ENCODE data around the gene YWHAG.
A peak's percentile ranks its signal among the peaks of the same experiment; 100 is the strongest.
"Not testable (repeated sequence)": the region's sequence is repeated elsewhere in the genome, so short reads cannot be mapped to it uniquely, and the experiment has no call there.

YWHAG gene

DNA sequence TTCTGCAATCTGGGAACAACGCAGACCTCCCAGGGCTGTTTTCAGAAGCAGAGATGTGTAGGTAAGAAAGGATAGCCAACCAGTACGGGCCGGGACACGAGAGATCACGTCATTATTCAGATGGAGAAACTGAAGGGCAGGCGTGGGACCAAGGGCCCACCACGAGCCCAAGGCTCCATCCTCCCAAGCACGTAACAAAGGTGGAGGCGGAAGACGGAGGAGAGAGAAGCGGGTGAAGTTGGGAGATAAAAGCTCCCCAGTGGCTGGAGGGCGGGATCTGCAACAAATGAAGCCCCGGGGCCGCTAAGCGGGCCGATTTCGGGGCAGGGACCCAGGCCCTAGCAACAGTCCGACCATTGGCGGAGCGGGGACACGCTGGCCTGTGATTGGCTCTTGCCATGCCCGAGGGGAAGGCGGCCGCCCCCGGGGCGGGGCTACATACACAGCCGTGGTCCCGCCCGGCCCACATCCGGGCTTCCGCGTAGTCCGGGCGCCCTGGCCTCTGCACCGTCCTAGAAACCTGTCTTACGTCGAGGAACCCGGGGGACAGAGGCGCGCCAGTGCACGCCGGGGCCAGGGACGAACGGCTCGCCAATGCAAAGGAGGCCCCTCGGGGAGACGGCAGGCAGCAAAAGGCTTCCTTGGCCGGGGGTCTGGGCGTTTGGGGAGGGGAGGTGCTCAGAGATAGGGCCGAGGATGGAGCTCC lies 40.9 kb downstream of the YWHAG start:
- H3K4me3 ChIP-seq: peak overlapping the region; percentile 90
- H3K36me3 ChIP-seq (ENCODE audit: insufficient read depth, low read length): no peaks in the 10 kb centered on the region
- no peak for TF ChIP-seq FOXP2 (optimal IDR thresholded peaks at IDR 0.05; ENCODE audit: control extremely low read depth, extremely low read length, insufficient read depth)
- peak; percentile 79 for TF ChIP-seq POLR2AphosphoS5 (IDR thresholded peaks at IDR 0.05; ENCODE audit: borderline replicate concordance, low read depth, low read length)
- H3K27ac ChIP-seq: no peak overlapping the region
- H3K9ac ChIP-seq (ENCODE audit: insufficient read length): peak overlapping the region; percentile 73
- H3K9me3 ChIP-seq (ENCODE audit: low read depth, low read length): no peaks in the 10 kb centered on the region
- peak; percentile 57 for DNase-seq (ENCODE audit: low read depth, low spot score)

DNA sequence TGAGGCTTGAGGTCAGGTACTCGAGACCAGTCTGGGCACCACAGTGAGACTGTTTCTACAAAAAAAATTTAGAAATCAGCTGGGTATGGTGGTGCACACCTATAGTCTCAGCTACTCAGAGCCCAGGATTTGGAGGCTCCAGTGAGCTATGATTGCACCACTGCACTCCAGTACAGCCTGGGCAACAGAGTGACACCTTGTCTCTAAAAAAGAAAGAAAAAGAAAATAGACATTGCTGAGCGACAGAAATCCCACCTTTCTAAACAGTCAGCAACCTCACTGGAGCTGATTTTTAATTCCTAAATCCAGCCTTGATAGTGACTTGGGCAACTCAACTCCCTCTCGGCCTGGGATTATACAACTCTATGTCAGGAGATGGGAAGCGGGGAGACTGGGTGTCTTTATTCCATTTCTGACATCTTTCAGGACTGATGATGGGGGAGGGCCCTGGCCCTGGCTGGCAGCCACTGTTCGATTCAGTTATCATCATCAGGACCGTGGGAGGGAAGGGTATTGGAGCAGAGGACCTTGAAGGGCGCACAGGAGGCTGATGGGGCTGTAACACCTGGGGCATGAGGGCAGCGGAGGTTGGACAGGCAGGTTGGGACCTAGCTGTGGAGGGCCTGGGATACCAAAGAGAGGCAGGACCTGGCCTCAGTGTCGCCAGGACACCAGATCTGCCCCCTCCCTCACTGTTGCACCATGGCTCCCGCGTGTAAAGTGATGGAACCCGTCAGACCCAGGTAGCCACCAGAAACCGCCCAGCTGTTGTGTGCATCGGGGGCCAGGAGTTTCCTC lies 41.6 kb downstream of the YWHAG start:
- no peak overlapping the region for H3K27ac ChIP-seq
- no peak for TF ChIP-seq EZH2 (IDR thresholded peaks at IDR 0.05)
- no peak for TF ChIP-seq POLR2AphosphoS5 (IDR thresholded peaks at IDR 0.05; ENCODE audit: borderline replicate concordance, low read depth, low read length)
- DNase-seq (ENCODE audit: low read depth, low spot score): no peak

DNA sequence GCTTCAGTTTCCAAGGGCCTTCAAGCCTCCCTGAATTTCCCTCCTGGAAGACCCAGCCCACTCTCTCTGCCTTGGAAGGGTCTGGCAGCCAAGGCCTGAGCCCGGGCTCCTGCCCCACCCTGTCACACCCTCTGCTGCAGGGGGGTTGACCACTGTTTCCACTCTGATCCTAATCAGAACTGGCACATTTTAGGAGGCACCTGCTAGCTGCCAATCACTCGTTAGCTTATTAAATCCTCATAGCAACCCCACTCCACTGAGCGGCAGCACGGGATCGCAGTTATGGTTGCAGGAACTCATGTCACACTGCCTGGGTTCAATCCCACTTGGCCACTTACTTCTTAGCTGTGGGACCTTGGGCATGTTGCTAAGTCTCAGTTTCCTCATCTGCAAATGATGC lies 43.4 kb downstream of the YWHAG start:
- no peak overlapping the region for H3K9ac ChIP-seq (ENCODE audit: insufficient read length)
- H3K4me3 ChIP-seq: no peak overlapping the region
- DNase-seq (ENCODE audit: low read depth, low spot score): no peak
- no peaks in the 10 kb centered on the region for H3K9me3 ChIP-seq (ENCODE audit: low read depth, low read length)
- no peak overlapping the region for H3K27ac ChIP-seq
- no peaks in the 10 kb centered on the region for H3K36me3 ChIP-seq (ENCODE audit: insufficient read depth, low read length)
- TF ChIP-seq FOXP2 (optimal IDR thresholded peaks at IDR 0.05; ENCODE audit: control extremely low read depth, extremely low read length, insufficient read depth) (no peak), EZH2 (IDR thresholded peaks at IDR 0.05) (no peak), POLR2AphosphoS5 (IDR thresholded peaks at IDR 0.05; ENCODE audit: borderline replicate concordance, low read depth, low read length) (no peak)

More for the DNA sequence above, 41.6 kb downstream of the YWHAG start:
- Histone ChIP-seq H3K36me3 (ENCODE audit: insufficient read depth, low read length) (no peaks in the 10 kb centered on the region), H3K4me3 (peak overlapping the region; percentile 90), H3K9ac (ENCODE audit: insufficient read length) (peak overlapping the region; percentile 11), H3K9me3 (ENCODE audit: low read depth, low read length) (no peaks in the 10 kb centered on the region)

DNA sequence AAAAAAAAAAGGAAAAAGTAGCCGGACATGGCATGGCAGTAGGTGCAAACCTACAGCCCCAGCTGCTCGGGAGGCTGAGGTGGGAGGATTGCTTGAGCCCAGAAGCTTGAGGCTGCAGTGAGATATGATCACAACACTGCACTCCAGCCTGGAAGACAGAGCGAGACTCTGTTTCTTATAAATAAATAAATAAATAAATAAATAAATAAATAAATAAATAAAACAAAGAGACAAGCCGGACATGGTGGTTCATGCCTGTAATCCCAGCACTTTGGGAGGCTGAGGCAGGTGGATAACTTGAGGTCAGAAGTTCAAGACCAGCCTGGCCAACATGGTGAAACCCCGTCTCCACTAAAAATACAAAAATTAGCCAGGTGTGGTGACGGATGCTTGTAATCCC lies 44.1 kb downstream of the YWHAG start:
- H3K4me3 ChIP-seq; H3K36me3 ChIP-seq (ENCODE audit: insufficient read depth, low read length); H3K9me3 ChIP-seq (ENCODE audit: low read depth, low read length); H3K9ac ChIP-seq (ENCODE audit: insufficient read length); H3K27ac ChIP-seq; DNase-seq (ENCODE audit: low read depth, low spot score): not testable (repeated sequence)

DNA sequence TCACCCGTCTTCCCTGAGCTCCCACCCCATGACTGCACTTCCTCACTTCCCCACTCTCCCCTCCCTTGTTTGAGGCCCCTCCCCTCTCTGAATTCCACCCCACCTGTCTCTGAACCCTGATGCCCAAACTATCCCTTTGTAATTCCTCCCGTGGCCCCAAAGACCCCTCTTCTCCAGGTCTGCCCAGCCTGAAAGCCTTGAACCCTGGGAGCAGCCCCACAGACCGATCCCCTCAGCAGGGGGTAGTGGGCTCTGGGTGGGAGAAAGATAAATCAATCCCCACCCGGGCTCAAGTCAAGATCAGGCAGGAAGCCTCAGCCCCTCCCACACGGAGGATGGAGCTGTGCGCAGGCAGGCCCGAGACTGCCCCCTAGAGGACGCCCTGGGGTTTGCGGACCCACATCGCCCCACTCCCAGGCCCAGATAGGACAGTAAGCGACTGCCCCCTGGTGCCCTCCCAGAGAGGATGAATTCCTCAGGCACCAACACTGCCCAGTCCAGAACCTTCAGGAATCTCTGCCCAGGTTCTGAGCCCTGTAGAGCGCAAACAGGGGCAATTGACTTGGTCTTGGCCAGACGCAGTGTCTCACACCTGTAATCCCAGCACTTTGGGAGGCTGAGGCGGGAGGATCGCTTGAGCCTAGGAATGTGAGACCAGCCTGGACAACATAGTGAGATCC lies 44.6 kb downstream of the YWHAG start:
- H3K27ac ChIP-seq: no peak overlapping the region
- DNase-seq (ENCODE audit: low read depth, low spot score): peak; percentile 66
- H3K9me3 ChIP-seq (ENCODE audit: low read depth, low read length): no peaks in the 10 kb centered on the region
- H3K9ac ChIP-seq (ENCODE audit: insufficient read length): no peak overlapping the region
- TF ChIP-seq POLR2AphosphoS5 (IDR thresholded peaks at IDR 0.05; ENCODE audit: borderline replicate concordance, low read depth, low read length): no peak
- TF ChIP-seq EZH2 (IDR thresholded peaks at IDR 0.05): no peak
- no peak for TF ChIP-seq FOXP2 (optimal IDR thresholded peaks at IDR 0.05; ENCODE audit: control extremely low read depth, extremely low read length, insufficient read depth)
- H3K36me3 ChIP-seq (ENCODE audit: insufficient read depth, low read length): no peaks in the 10 kb centered on the region
- H3K4me3 ChIP-seq: peak overlapping the region; percentile 56

DNA sequence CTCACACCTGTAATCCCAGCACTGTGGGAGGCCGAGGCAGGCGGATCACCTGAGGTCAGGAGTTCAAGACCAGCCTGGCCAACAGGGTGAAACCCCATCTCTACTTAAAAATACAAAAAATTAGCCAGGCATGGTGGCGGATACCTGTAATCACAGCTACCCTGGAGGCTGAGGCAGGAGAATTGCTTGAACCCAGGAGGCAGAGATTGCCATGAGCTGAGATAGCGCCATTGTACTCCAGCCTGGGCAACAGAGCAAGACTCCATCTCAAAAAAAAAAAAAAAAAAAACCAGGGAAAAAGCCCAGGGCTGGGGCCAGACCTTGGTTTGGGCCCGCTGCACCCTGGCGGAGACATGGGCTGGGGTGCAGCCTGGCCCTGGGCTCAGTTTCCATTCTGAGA lies 47.0 kb downstream of the YWHAG start:
- H3K9ac ChIP-seq (ENCODE audit: insufficient read length); H3K27ac ChIP-seq; H3K4me3 ChIP-seq; H3K9me3 ChIP-seq (ENCODE audit: low read depth, low read length); DNase-seq (ENCODE audit: low read depth, low spot score); H3K36me3 ChIP-seq (ENCODE audit: insufficient read depth, low read length): not testable (repeated sequence)

DNA sequence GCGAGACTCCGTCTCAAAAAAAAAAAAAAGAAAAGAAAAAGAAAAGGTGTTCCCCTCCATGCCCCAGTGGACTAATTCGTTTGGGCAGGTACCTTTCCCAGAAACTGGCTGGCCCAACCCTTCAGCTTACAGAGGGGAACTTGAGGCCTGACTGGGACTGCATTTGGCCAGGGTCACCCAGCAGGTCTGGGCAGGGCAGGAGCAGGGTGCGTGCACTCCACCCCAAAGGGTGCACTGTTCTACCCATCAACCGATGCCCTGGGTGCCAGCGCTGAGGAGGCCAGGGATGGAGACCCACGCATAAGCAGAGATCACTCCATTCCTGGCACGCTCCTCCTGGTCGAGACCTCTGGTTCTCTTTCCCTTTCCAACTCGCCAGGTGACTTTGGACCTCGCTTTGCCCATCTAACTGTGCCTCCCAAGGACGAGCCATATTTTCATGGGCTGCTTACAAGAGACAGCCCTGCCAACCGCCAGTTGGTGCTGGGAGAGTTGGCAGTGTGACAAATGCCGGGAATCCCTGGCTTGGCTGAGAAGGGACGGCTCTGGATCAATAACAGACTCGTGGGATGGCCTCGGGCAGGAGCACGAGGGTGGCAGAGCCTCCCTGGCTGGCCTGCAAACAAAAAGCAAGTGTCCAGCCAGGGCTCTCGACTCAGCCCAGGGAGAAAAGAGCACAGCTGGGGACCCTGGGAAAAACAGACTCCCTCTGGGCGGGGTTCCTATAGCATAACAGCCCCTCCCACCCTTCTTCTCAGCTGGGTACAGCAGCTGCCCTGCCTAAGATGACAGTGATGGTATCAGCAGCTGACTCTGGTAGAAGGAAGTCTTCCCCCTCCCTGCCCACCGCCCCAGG lies 48.5 kb downstream of the YWHAG start:
- no peak for DNase-seq (ENCODE audit: low read depth, low spot score)
- H3K4me3 ChIP-seq: peak overlapping the region; percentile 36
- no peak overlapping the region for H3K9ac ChIP-seq (ENCODE audit: insufficient read length)
- H3K27ac ChIP-seq: no peak overlapping the region
- no peaks in the 10 kb centered on the region for H3K36me3 ChIP-seq (ENCODE audit: insufficient read depth, low read length)
- no peak for TF ChIP-seq EZH2 (IDR thresholded peaks at IDR 0.05)
- no peak for TF ChIP-seq POLR2AphosphoS5 (IDR thresholded peaks at IDR 0.05; ENCODE audit: borderline replicate concordance, low read depth, low read length)
- TF ChIP-seq FOXP2 (optimal IDR thresholded peaks at IDR 0.05; ENCODE audit: control extremely low read depth, extremely low read length, insufficient read depth): no peak
- no peaks in the 10 kb centered on the region for H3K9me3 ChIP-seq (ENCODE audit: low read depth, low read length)

DNA sequence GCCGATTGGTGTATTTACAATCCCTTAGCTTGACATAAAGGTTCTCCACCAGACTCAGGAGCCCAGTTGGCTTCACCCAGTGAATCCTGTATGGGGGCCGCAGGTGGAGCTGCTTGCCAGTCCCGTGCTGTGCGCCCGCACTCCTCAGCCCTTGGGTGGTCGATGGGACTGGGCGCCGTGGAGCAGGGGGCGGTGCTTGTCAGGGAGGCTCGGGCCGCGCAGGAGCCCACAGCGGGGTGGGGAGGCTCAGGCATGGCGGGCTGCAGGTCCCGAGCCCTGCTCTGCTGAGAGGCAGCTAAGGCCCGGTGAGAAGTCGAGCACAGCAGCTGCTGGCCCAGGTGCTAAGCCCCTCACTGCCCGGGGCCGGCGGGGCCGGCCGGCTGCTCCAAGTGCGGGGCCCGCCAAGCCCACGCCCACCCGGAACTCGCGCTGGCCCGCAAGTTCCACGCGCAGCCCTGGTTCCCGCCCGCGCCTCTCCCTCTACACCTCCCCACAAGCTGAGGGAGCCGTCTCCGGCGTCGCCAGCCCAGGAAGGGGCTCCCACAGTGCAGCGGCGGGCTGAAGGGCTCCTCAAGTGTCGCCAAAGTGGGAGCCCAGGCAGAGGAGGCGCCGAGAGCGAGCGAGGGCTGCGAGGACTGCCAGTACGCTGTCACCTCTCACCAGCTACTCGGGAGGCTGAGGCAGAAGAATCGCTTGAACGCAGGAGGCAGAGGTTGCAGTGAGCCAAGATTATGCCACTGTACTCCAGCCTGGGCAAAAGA lies 49.3 kb downstream of the YWHAG start:
- not testable (repeated sequence) for DNase-seq (ENCODE audit: low read depth, low spot score); H3K36me3 ChIP-seq (ENCODE audit: insufficient read depth, low read length); H3K27ac ChIP-seq; H3K9me3 ChIP-seq (ENCODE audit: low read depth, low read length); H3K4me3 ChIP-seq; H3K9ac ChIP-seq (ENCODE audit: insufficient read length)

DNA sequence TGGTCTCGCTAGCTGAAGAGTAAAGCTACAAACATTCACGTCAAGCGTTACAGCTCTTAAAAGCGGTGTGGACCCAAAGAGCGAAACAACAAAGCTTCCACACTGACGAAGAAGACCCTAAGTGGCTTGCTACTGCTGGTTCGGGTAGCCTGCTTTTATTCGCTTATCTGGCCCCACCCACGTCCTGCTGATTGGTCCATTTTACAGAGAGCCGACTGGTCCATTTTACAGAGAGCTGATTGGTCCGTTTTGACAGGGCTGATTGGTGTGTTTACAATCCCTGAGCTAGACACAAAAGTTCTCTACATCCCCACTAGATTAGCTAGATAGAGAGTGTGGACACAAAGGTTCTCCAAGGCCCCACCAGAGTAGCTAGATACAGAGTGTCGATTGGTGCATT lies 49.9 kb downstream of the YWHAG start:
- not testable (repeated sequence) for H3K36me3 ChIP-seq (ENCODE audit: insufficient read depth, low read length); DNase-seq (ENCODE audit: low read depth, low spot score); H3K9ac ChIP-seq (ENCODE audit: insufficient read length); H3K9me3 ChIP-seq (ENCODE audit: low read depth, low read length); H3K4me3 ChIP-seq; H3K27ac ChIP-seq

All from SK-N-MC (cell line).